Stomach (tissue), 9 donors: ENCODE measurements around the gene GFRA4. TPM values are rescaled to one million over a fixed set of nuclear protein-coding genes. Genes with fewer than 3 reads are reported as not detected.
"Not testable (repeated sequence)": the region's sequence is repeated elsewhere in the genome, so short reads cannot be mapped to it uniquely, and the experiment has no call there.

ENCODE experiments used
- DNase-seq, 2 donors: peaks; one replicate each; pipeline versions ENCODE4 v3.0.0 to v3.0.0-alpha.2; 2013 to 2019
- H3K27ac ChIP-seq, 5 donors: fragments of 200-600 bp in 4 of 5; sonication (generic) in 4 of 5; one replicate each; pipeline ENCODE4 v1.5.1; 2013 to 2019; ENCODE audit warnings: mild to moderate bottlenecking in 1 of 5, moderate library complexity in 1 of 5
- H3K27me3 ChIP-seq, 3 donors: fragments of 200-600 bp; sonication (generic); one replicate each; pipeline ENCODE4 v1.5.1; 2017 to 2019; ENCODE audit warnings: mixed run types in 1 of 3
- H3K36me3 ChIP-seq, 4 donors: fragments of 200-600 bp; sonication (generic); 1 replicate in 3 of 4; 2 replicates in 1 of 4; pipeline ENCODE4 v1.5.1; 2016 to 2019
- H3K4me1 ChIP-seq, 4 donors: fragments of 200-600 bp; sonication (generic); one replicate each; pipeline ENCODE4 v1.5.1; 2016 to 2019
- H3K4me3 ChIP-seq, 4 donors: fragments of 200-600 bp; sonication (generic) in 3 of 4; one replicate each; pipeline ENCODE4 v1.5.1; 2016 to 2019; ENCODE audit warnings: mild to moderate bottlenecking in 1 of 4
- H3K9me3 ChIP-seq, 4 donors: fragments of 200-600 bp; sonication (generic); one replicate each; pipeline ENCODE4 v1.5.1; 2016 to 2019
- EP300 ChIP-seq: sonication (generic); formaldehyde crosslinking; IDR thresholded peaks from one replicate; pipeline ENCODE4 v1.6.1; 2017; ENCODE audit warnings: antibody characterized with exemption
- POLR2A ChIP-seq, 4 donors: fragments of 450-650 bp; IDR thresholded peaks; one replicate each; pipeline ENCODE4 v1.6.1; 2016; ENCODE audit warnings: antibody characterized with exemption in 4 of 4, control low read depth in 2 of 4, mild to moderate bottlenecking in 1 of 4, moderate library complexity in 1 of 4
- POLR2AphosphoS5 ChIP-seq, 3 donors: sonication (generic); formaldehyde crosslinking; IDR thresholded peaks; one replicate each; pipeline ENCODE4 v1.6.1; 2016; ENCODE audit warnings: antibody characterized with exemption in 3 of 3
- WGBS, 5 donors: extraction: QIAGEN DNeasy Blood & Tissue Kit in 3 of 5; methylation state at CpG; one replicate each; pipeline versions ENCODE4 v1.1.5 to v1.1.7; 2013 to 2018; 5-methylcytosine and 5-hydroxymethylcytosine counted together
- intact Hi-C: fragments of 100-400 bp; cut with DNase I; formaldehyde crosslinking; loops from one replicate; pipeline ENCODE4 v1.15.1; 2023; ENCODE audit warnings: low total_unique reads
- polyA plus RNA-seq, 3 donors: library from polyadenylated mRNA; stranded (reverse); fragments of 200-250 nt; gene quantifications; one replicate each; pipeline ENCODE4 v1.2.3, GENCODE V29; 2013
- total RNA-seq, 5 donors: library from RNA; depleted of rRNA; stranded (reverse); fragments of >200 nt; gene quantifications; one replicate each; pipeline versions ENCODE4 v1.1.0 to v1.2.3, GENCODE V29; 2014 to 2016
- TF ChIP-seq, protein P1 (sequence below), 7 experiments: fragments of 450-650 bp in 4 of 7; fragments of 200-600 bp in 3 of 7; sonication (generic) in 3 of 7; IDR thresholded peaks; one replicate each; pipeline ENCODE4 v1.5.1; 2016 to 2019; ENCODE audit warnings: antibody characterized with exemption in 7 of 7, control low read depth in 2 of 7, mild to moderate bottlenecking in 1 of 7
- donor health status: healthy with polysubstance abuse.
- donor health status: Bipolar disorder and iron deficiency.
- donor health status: healthy.

Gene GFRA4
- total and polyA plus RNA-seq, 8 donors, result not detected

DNA sequence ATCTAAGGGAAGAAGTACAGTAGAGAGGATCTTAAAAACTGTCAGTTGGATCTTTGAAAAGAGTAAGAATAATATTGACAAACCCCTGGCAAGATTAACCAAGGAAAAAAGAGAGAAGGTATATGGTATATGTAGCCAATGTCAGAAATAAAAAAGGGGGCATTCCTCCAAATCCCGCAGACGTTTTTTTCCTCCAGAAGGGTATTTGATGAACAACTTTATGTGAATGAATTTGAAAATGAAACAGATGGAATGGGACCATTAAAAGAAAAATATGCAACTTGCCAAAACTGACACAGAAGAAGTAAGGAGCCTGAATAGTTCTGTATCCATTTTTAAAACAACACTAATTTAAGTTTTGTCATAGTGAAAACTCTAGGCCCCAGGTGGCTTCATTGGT is 35.7 kb downstream of the GFRA4 start:
- H3K4me1 ChIP-seq, result peaks cover 0 to 3% (median 0%) of the 10 kb centered on the region in 4 donors
- TF ChIP-seq POLR2A (IDR thresholded peaks at IDR 0.05) (no peak), EP300 (no peak), POLR2AphosphoS5 (IDR thresholded peaks at IDR 0.05) (no peak)
- TF ChIP-seq, protein P1, sequence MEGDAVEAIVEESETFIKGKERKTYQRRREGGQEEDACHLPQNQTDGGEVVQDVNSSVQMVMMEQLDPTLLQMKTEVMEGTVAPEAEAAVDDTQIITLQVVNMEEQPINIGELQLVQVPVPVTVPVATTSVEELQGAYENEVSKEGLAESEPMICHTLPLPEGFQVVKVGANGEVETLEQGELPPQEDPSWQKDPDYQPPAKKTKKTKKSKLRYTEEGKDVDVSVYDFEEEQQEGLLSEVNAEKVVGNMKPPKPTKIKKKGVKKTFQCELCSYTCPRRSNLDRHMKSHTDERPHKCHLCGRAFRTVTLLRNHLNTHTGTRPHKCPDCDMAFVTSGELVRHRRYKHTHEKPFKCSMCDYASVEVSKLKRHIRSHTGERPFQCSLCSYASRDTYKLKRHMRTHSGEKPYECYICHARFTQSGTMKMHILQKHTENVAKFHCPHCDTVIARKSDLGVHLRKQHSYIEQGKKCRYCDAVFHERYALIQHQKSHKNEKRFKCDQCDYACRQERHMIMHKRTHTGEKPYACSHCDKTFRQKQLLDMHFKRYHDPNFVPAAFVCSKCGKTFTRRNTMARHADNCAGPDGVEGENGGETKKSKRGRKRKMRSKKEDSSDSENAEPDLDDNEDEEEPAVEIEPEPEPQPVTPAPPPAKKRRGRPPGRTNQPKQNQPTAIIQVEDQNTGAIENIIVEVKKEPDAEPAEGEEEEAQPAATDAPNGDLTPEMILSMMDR (IDR thresholded peaks at IDR 0.05), result no peak
- no peak for DNase-seq
- H3K4me3 ChIP-seq, result no peak overlapping the region
- no peaks in the 10 kb centered on the region for H3K27me3 ChIP-seq
- 90 to 96% (median 94%) methylated on average over 2 of the region's 2 CpGs for WGBS, 5 donors
- no peaks in the 10 kb centered on the region for H3K9me3 ChIP-seq
- intact Hi-C loops, result no loop called here
- H3K36me3 ChIP-seq, result peaks cover 0 to 70% (median 60%) of the 10 kb centered on the region in 4 donors
- no peak overlapping the region for H3K27ac ChIP-seq

DNA sequence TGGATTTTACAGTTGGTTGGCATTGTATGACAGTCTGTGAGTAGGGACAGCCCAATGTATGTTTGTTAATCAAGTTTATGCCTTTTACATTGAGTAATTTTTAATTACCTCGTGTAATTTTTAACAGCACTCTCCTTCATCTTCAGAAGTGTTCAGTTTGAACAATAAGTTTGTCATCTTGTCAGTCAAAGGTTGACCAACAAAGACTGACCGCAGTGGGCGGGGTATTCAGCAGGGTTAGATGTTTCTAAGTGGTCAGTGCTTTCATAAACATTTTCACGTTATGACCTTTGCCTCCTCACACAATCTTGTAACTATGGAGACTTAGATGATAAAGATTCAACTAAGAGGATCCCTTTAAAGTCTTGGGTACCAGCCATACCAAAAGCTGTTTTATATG is 40.8 kb downstream of the GFRA4 start:
- intact Hi-C loops, result no loop called here
- no peak for DNase-seq
- H3K36me3 ChIP-seq, result peaks cover 0 to 52% (median 52%) of the 10 kb centered on the region in 4 donors
- no peaks in the 10 kb centered on the region for H3K4me1 ChIP-seq
- no peak overlapping the region for H3K4me3 ChIP-seq
- 78 to 81% (median 78%) methylated on average over 4 of the region's 4 CpGs for WGBS, 5 donors
- H3K9me3 ChIP-seq, result no peaks in the 10 kb centered on the region
- TF ChIP-seq, protein P1 (IDR thresholded peaks at IDR 0.05), result no peak
- TF ChIP-seq EP300 (no peak), POLR2A (IDR thresholded peaks at IDR 0.05) (no peak), POLR2AphosphoS5 (IDR thresholded peaks at IDR 0.05) (no peak)
- no peak overlapping the region for H3K27ac ChIP-seq
- H3K27me3 ChIP-seq, result no peaks in the 10 kb centered on the region

DNA sequence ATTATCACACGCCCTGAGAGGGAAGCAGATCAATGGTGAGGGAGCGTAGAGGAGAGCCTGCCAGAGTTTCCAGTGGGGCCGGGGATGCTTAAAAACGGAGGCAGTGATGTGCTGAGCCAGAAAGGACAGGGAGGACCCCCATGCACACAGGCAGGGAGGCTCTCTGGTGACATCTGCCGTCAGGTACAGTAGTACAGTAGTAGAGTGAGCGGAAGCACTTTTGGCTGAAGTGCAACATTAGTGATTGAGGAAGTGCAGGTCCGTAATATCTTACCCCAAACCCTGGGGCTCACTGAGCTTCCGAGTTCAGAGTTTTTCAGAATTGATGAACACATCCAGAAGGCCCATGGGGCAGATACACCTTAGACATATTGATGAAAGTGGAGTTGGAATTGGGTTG is 42.1 kb downstream of the GFRA4 start:
- H3K27me3 ChIP-seq, result no peaks in the 10 kb centered on the region
- 81 to 95% (median 89%) methylated on average over 8 of the region's 8 CpGs for whole genome bisulfite sequencing, 5 donors
- H3K36me3 ChIP-seq, result peaks cover 0 to 54% (median 51%) of the 10 kb centered on the region in 4 donors
- no peaks in the 10 kb centered on the region for H3K9me3 ChIP-seq
- no peak for TF ChIP-seq POLR2AphosphoS5 (IDR thresholded peaks at IDR 0.05)
- TF ChIP-seq POLR2A (IDR thresholded peaks at IDR 0.05), result no peak
- TF ChIP-seq, protein P1 (IDR thresholded peaks at IDR 0.05), result no peak
- no peak for TF ChIP-seq EP300
- intact Hi-C loops, result no loop called here
- no peak overlapping the region for H3K27ac ChIP-seq
- H3K4me1 ChIP-seq, result no peaks in the 10 kb centered on the region
- no peak for DNase-seq
- no peak overlapping the region for H3K4me3 ChIP-seq

DNA sequence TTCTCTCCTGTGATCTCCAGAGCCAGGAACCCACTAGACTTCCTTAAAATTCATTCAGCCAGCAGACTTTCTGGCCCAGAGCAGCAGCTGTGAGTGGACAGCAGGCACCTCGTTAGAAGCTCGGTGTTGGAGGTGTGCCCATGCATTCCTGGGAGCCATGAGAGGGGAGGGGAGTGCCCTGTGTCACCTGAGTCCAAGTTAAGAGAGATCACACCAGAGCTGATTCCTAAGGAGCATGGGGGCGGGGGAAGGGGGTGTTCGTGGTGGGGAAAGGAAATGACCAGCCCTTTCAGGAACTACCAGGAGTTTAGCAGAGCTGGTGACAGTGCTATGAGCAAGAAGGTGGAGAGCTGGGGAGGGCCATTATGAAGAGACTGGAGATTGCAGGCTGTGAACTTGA is 46.9 kb downstream of the GFRA4 start:
- H3K36me3 ChIP-seq, result peaks cover 0 to 53% (median 37%) of the 10 kb centered on the region in 4 donors
- intact Hi-C loops, result no loop called here
- WGBS, 5 donors, result 40 to 63% (median 45%) methylated on average over 4 of the region's 4 CpGs
- no peaks in the 10 kb centered on the region for H3K9me3 ChIP-seq
- no peaks in the 10 kb centered on the region for H3K27me3 ChIP-seq
- H3K4me3 ChIP-seq, result no peak overlapping the region
- no peaks in the 10 kb centered on the region for H3K4me1 ChIP-seq
- TF ChIP-seq POLR2AphosphoS5 (IDR thresholded peaks at IDR 0.05) (no peak), EP300 (no peak), POLR2A (IDR thresholded peaks at IDR 0.05) (no peak)
- TF ChIP-seq, protein P1 (IDR thresholded peaks at IDR 0.05), result no peak
- H3K27ac ChIP-seq, result no peak overlapping the region
- peak; percentile 34 to 54 for DNase-seq

DNA sequence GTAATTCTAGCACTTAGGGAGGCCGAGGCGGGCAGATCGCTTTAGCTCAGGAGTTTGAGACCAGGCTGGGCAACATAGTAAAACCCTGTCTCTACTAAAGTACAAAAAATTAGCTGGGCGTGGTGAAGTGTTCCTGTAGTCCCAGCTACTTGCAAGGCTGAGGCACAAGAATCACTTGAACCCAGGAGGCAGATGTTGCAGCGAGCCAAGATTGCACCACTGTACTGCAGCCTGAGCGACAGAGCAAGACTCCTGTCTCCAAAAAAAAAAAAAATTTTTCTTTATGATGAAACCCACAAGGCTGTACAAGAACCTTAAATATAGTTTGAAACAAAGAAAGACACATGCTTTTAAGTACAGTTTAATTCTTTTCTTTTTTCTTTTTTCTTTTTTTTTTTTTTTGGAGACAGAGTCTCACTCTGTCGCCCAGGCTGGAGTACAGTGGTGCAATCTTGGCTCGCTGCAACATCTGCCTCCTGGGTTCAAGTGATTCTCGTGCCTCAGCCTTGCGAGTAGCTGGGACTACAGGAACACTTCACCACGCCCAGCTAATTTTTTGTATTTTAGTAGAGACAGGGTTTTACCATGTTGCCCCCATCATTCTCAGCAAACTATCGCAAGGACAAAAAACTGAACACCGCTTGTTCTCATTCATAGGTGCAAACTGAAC is 47.9 kb downstream of the GFRA4 start:
- H3K27me3 ChIP-seq, DNase-seq, H3K27ac ChIP-seq, intact Hi-C loops, H3K4me3 ChIP-seq, H3K4me1 ChIP-seq, H3K9me3 ChIP-seq: not testable (repeated sequence)
- H3K36me3 ChIP-seq, result peaks cover 0 to 58% (median 37%) of the 10 kb centered on the region in 4 donors
- 93 to 98% (median 94%) methylated on average over 13 of the region's 13 CpGs for WGBS, 5 donors
